NCI-H460 (cell line): ENCODE measurements around the gene GRK4. TPM values are rescaled to one million over a fixed set of nuclear protein-coding genes. Genes with fewer than 3 reads are reported as not detected.
"Not testable (repeated sequence)": the region's sequence is repeated elsewhere in the genome, so short reads cannot be mapped to it uniquely, and the experiment has no call there.

Source experiments
- DNase-seq: peaks from one replicate; pipeline ENCODE4 v3.0.0-alpha.2; 2016; ENCODE audit warnings: low read depth; ENCODE audit errors: extremely low read depth
- total RNA-seq: library from RNA; depleted of rRNA; stranded (reverse); fragments of >200 nt; shearing (Covaris generic); gene quantifications from 2 replicates; pipeline ENCODE4 v1.2.3, GENCODE V29; 2014

GRK4 gene
- total RNA-seq, 1 experiment from 2014 or later, result 2.4 TPM

GRCh38 chr4:2940267-2941137, 22.9 kb upstream of the GRK4 start:
- DNase-seq, result no peak

GRCh38 chr4:2941138-2942036, 22.0 kb upstream of the GRK4 start:
- no peak for DNase-seq

DNA sequence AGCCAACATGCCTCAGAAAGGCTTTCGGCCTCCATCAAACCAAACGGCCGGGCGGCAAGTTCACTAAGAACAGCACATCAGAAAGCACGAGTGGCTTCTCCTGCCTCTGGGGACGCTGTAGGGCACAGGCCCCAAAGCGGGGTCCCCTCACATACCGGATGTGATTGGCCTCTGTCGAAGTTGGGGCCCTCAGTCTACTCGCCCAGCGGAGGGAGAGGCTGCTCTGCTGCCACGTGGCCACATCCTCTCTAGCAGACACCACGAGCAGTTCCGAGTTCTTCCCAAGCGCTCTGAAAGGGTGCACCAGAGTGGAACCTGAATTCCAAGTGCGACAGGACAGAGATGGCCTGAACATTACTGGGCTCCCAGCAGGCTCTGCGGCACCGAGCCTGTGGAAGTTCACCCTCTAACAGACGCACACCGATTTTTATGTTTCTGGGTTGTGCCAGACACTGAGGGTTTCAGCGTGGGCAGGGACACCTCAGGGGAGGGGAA, 21.3 kb upstream of the GRK4 start:
- DNase-seq, result no peak

DNA sequence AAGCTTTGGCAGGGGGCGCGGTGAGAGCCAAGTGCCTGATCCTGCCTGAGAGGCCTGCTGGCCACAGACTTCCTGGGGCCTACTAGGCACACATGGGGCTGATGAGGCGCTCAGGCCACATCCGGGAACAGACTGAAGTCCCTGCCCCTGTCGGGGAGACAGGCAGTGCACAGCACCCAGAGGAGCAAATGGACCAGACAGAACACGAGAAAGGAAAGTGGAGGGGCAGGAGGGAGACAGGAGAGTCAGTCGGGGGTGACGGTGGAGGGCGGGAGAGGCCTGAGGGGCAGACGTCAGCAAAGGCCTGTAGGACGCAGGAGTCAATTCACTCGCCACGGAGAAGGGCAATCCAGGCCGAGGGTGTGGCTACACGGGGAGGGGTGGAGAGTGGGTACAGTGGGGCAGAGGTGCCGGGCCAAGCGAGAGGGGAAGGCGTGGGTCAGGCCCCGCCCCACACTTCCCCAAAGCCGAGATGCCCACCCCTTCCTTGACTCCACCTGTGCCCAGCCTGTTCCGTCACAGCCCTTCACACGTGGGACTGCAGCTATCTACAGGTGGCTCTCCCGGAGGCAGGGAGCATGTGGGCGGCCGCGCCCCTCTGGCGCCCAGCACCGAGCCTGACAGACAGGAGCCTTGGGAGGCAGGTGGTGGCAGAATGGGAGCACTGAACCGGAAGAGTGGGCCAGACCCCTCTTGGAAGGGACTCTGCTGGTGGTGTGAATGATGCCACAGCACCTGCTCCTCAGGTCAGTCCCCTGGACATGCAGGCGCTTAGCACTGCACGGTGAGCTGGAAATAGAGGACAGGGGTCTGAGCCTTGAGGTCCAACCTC, 20.6 kb upstream of the GRK4 start:
- DNase-seq, result no peak

DNA sequence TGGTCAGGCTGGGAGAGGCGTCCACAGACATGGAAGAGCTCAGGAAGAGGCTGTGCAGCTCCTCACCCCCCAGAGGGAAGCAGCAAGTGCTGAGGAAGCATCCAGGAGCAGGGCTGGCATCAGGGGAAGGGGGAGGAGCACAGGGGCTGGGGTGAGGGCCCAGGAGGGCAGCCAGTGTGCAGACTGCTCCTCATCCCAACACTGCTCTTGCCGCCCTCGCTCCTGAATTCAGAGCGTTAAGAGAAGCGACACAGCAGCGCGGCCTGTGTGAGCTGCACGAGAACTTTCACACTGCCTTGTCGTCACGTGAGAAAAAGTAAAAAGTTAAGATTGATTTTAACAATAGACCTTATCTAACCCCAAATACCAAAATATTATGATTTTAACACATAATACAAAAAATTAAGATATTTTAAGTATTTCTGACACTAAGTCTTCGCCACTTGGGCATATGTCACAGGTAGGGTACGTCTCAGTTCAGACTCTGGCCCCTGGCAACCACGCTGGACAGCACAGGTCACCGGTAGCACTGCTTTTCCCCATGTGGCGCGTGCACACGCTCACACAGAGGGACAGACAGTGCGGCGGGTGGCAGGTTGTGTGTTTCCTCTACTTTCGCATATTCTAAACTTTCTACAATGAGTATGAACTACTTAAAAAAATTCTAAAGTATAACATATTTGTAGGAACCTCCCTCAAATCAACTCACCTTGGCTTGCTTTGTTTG, 19.8 kb upstream of the GRK4 start:
- no peak for DNase-seq

DNA sequence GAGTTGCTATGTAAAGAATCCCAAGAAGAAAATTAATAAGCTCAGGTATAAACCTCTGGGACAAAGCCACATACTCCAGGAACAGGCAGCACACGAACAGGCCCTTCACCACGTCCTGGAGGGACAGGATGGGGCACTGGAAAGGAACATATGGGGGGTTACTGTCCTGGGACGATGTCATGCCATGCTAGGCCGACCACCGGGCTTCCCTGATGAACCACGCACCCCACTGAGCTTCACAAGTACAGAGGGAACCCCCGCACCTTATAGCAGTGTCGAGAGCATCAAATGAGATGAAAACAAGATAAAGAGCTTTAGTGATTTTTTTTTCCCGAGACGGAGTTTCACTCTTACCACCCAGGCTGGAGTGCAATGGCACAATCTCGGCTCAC, 19.3 kb upstream of the GRK4 start:
- no peak for DNase-seq

DNA sequence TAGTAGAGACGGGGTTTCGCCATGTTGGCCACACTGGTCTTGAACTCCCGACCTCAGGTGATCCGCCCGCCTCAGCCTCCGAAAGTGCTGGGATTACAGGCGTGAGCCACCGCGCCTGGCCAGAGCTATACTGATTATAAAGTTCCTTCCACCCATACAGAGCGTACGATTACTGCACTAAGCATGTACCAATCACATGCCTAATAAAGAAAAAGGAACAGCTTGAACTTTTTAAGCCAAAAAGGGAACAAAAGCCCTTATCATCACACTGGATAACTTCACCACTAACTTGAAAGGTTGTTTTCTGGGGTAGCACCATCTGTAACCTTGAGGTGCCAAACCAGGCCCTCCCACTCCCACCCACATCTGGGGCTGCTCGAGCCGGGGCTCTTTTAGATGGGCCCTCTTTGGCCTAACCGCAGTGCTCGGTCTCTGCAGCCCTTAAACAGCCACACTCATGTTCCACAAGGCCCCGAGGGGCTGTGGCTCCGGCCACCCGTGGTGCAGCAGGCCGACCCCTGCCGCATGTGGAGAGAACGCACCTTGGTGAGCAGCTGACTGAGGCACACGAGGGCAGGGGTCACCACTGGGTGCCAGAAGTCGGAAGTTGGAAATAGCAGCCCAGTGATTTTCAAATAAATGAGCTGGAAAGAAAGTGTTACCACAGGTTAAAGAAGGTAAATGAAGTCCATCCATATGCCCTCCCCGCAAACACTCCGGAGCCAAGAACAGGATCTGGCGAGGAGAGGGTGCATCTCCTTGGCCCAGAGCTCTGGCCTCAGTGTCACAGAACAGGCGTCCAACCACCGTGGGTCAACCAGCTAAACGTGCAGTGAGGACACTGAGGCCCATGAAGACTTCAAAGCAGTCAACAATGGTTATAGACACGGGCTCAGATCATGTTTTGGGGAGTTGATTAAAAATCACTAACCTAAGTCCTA, 18.5 kb upstream of the GRK4 start:
- DNase-seq, result no peak

DNA sequence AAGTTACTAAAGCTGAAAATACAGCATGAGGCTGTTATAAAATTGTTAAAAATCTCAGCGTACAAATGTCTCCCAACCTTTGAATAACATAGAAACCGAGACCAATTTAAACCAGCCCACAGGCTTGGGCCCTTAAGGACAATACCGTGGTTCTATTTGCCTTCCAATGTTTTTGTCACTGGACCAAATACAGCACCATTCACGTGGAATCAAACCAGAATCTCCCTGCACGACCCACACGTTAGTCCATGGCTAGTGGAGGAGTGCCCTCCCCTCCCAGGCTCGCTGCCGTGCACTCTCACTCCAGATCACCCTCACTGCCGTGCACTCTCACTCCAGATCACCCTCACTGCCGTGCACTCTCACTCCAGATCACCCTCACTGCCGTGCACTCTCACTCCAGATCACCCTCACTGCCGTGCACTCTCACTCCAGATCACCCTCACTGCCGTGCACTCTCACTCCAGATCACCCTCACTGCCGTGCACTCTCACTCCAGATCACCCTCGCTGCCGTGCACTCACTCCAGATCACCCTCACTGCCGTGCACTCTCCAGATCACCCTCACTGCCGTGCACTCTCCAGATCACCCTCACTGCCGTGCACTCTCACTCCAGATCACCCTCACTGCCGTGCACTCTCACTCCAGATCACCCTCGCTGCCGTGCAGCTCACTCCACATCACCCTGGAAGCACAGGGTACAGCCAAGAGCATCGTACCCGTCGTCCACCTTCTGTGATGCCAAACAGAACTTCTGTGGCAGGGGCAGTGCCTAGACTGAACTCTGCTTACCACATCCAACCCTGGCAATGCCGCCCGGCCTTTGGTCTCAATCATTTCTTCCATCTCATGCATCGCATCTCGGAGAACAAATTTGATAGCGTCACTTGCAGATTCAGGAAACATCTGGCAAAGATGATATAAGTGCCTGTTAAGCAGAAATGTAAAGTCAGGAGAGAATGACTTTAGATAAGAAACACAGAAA, 17.5 kb upstream of the GRK4 start:
- DNase-seq, result not testable (repeated sequence)

GRCh38 chr4:2946812-2947600, 16.4 kb upstream of the GRK4 start:
- DNase-seq, result no peak

- DNase-seq, result no peak
Measured at GRCh38 chr4:2947926-2948325, 15.4 kb upstream of the GRK4 start.

DNA sequence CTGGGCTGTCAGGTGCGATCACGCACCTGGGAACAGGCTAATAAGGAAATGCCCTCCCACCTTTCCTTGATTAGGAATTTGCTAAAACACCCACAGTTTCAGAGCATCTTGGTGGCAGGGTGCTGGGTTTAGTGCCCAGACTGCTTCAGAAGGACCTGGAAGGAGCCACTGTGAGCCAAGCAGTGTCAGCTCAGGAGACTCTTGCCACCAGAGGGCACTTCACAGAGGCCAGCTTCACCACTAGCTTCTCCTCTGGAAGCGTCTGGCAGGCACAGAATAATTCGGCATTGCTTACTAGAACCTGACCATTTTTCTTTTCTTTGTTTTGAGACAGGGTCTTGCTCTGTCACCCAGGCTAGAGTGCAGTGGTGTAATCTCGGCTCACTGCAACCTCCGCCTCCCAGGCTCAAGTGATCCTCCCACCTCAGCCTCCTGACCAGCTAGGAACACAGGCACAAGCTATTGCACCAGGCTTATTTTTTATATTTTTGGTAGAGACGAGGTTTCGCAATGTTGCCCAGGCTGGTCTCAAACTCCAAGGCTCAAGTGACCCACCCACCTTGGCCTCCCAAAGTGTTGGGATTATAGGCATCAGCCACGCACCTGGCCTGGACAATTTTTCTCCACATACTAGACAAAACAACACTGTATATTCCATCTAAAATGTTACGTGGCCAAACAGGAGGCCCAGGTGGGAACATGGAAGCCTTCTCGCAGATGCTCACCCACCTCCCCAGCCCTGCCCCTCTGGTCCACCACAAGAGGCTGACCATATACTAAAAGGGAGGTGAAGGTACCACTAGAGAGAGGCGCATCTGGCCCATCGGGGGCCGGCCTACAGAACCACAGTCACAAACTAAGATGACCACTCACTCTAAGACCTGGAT, 14.2 kb upstream of the GRK4 start:
- DNase-seq, result no peak

- no peak for DNase-seq
Measured at GRCh38 chr4:2949782-2950125, 13.6 kb upstream of the GRK4 start.

GRCh38 chr4:2950221-2950989, 13.0 kb upstream of the GRK4 start:
- no peak for DNase-seq

GRCh38 chr4:2953496-2953895, 9.9 kb upstream of the GRK4 start:
- no peak for DNase-seq
